Brain pericyte (primary cell): ENCODE data around the gene MEGF9.

Experiments used
- DNase-seq: peaks from one replicate; pipeline ENCODE4 v3.0.0-alpha.2; 2012; ENCODE audit warnings: low read depth, low spot score

Gene MEGF9

DNA sequence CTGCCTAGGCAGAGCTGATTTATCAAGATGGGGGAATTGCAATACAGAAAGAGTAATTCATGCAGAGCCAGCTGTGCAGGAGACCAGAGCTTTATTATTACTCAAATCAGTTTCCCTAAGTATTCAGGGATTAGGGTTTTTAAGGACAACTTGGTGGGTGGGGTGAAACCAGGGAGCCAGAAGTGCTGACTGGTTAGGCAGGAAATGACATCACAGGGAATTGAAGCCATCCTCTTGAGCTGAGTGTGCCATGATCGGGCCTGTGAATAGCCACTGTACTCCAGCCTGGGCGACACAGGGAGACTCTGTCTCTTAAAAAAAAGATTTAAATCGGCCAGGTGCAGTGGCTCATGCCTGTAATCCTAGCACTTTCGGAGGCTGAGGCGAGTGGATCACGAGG lies 89.0 kb downstream of the MEGF9 start:
- no peak for DNase-seq

DNA sequence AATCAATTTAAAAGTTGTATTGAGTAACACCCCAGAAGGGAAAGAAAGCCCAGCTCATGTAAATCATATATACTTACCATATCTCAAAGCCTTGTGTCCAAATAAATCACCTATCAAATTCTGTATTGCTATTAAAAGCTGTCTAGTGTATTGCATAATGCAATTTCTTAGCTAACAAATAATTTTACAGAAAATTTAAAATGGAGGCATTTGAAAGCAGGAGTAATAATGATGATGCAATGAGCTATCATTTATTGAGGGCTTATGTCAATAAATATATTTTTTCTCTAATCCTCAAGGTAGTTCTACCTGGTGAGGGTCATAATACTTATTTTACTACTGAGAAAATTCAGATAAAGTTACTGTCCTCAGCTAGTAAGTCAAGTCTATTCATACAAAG lies 91.5 kb downstream of the MEGF9 start:
- no peak for DNase-seq

- no peak for DNase-seq
Measured at GRCh38 chr9:120621941-120622340, 92.3 kb downstream of the MEGF9 start.

- DNase-seq, result peak; percentile 41
Measured at GRCh38 chr9:120619751-120620655, 94.3 kb downstream of the MEGF9 start.

GRCh38 chr9:120616966-120617935 lies 97.0 kb downstream of the MEGF9 start:
- DNase-seq, result no peak

DNA sequence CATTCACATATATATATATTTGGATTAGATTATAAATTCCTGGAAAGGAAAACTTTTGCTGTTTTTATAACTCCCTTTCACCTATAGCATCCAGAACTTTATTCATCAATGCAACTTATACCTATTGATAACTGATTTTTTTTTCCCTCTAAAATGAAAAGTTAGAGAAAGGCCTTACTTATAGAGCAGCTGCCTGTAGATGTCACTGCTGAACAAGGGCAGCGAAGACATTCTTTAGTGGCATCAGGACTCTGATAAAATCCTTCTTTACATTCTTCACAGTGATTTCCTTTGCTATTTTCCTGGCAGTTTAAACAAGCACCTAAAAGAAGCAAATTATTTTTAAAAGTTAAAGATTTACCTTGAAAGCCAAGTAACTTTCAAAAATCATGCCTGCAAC lies 102.1 kb downstream of the MEGF9 start:
- DNase-seq, result no peak

- no peak for DNase-seq
Measured at GRCh38 chr9:120611690-120612068, 102.6 kb downstream of the MEGF9 start.

DNA sequence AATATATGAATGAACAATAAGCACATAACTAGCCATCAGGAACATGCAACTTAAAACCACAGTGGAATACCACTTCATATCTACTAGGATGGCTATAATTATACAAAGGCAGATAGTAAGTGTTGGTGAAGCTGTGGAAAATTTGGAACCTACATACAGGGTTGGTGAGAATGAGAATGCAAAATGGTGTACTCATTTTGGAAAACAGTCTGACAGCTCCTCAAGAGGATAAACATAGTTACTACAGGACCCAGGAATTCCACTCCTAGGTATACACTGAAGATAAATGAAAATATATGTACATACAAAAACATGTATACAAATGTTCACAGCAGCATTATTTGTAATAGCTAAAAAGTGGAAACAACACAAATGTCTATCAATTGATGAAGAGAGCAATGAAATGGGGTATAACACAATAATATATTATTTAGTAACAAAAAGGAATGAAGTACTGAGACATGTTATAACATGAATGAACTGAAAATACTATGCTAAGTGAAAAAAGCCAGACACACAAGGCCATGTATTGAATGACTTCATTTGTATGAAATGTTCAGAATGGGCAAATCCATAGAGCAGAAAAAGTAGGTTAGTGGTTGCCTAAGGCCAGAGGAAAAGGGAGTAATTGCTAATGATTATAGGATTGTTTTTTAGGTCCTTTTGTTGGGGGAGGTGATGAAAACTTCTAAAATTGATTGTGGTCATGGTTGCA lies 103.1 kb downstream of the MEGF9 start:
- DNase-seq, result no peak

- DNase-seq, result no peak
Measured at GRCh38 chr9:120609636-120610035, 104.6 kb downstream of the MEGF9 start.

DNA sequence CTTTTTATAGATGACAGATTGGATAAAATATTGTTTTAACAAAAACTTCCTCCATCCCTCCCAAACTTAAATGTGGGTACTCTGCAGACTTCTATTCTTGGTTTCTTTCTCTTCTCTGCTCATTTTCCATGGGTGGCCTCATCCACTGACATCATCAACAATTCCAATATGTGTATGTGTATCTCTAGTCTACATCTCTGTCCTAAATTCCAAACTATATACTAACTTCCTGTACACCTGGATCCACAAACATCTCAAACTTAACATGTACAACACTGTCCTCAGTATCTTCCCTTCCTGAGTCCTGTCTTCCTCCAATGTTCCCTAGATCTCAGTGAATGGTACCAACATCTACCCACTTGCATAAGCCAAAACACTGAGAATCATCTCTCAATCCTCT lies 105.8 kb downstream of the MEGF9 start:
- no peak for DNase-seq

DNA sequence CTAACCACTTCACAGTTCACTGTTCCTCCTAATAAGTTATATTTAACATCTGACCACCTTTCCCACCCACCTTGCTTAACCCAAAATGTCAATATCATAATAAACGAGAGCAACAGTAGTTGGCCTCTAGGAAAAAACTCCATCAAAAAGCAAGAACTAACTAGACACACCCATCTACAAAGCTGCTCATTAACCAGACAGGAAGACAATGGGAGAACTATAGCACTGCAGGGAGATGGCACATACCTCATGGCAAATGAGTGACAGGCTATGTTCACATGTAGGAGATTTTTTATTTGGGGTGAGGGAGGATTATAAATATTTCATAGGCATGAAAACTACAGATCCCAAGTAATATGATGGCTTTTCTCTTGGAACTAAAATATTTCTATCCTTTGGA lies 110.7 kb downstream of the MEGF9 start:
- no peak for DNase-seq

- no peak for DNase-seq
Measured at GRCh38 chr9:120603010-120603409, 111.3 kb downstream of the MEGF9 start.

DNA sequence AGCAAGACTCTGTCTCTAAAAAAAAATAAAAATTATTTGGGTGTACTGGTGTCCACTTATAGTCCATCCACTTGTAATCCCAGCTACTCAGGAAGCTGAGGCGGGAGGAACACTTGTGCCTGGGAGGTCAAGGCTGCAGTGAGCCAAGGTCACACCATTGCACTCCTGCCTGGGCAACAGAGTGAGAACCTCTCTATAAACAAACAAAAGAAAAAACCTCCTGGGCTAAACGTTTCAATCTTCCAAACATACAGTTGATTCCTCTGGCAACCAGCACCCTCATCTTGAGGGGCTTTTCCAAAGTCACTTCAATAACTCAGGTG lies 120.4 kb downstream of the MEGF9 start:
- DNase-seq, result no peak

DNA sequence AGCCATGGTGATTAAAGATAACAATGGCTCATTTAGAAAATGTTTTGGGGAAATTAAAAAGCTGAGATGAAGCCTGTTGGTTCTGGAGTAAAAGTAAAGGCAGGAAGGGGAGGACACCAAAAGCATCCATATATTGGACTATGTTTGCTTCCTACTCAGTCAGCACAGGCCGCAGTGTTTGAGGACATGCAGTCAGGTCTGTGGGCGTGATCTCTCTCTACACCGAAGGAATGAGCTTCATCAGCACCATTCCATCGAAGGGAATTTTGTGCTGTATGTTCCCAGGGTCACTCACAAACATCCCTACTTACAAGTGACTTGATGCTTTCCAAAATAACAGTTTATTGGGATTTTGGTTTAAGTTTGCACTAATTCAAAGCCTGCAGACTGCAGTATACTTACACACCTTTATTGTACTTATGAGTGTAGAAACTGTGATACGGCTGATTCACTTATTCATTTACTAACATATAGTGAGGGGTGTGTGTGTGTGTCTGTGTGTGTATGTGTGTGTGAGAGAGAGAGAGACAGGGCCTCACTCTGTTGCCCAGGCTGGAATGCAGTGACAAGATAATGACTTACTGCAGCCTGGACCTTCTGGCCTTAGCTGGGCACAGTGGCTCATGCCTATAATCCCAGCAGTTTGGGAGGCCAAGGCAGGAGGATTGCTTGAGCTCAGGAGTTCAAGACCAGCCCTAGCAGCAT lies 120.9 kb downstream of the MEGF9 start:
- no peak for DNase-seq

- DNase-seq, result no peak
Measured at GRCh38 chr9:120592210-120592609, 122.1 kb downstream of the MEGF9 start.

GRCh38 chr9:120587328-120587727 lies 126.9 kb downstream of the MEGF9 start:
- DNase-seq, result no peak

DNA sequence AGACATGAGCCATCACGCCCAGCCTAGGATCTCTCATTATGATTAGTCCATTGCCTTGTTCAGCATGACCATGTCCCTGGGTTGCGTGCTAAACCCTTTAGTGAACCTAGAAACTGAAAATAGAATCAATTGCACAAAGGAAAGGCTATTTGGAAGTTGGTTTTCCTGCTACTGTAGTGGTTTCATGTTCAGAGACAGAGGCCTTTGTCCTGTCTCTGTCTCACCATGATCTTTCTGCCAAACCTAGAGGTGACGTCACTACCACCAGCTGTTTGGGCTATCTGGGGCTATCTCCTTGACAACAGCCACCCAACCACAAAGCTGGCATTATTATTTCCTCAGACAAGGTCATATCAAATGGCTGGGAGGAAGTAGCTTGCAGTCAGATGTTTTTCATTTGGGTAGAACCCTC lies 130.3 kb downstream of the MEGF9 start:
- DNase-seq, result peak; percentile 7

DNA sequence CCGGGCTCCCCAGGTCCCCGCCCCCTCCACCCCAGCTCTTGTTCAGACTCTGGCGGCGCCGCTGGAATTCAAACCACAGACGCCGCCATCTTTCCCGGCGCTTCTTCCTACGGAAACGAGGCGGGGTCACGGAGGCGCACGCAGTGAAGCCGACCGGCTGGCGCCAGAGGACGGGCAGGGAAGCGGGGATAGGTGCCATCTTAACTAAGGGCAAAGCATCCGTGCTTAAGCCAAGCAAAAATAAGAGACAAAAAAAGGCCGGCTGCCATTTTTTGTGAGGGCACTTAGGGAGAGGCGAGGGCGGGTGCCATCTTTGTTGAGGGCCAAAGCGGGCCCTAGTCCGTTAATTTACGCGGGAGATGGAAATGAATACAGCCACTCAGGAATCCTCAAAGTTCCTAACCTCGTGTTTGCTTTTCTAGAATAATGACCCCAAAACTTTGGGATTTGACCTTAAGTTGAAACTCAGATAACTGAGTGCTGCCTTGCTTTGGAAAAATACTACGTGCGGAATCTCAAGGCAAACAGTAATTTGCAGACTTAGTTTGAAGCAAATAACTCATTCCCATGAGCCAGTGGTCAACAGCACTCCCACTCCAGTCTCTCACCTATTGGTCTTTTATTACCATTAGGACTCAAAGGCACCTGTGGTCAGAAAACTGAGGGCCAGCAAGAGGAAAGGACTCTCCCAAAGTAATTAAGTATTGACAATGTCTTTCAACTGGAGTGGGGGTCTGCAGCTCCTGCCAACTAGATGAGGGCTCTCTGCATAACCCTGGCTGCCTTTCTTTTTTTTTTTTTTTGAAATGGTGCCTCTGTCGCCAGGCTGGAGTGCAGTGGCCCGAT lies 134.0 kb downstream of the MEGF9 start, which contains the start of gene CDK5RAP2:
TSS of gene CDK5RAP2 (minus strand) at position 117 of the 846 bp plus-strand sequence. CDS start 189 bp downstream, outside the sequence.
- peak; percentile 91 for DNase-seq

GRCh38 chr9:120579139-120580050 lies 134.9 kb downstream of the MEGF9 start:
- DNase-seq, result no peak
